K562 (cell line): ENCODE results near the gene FYB1. TPM values are rescaled to one million over a fixed set of nuclear protein-coding genes. Genes with fewer than 3 reads are reported as not detected.

Source experiments
- ARID2 ChIP-seq: fragments of 450-650 bp; IDR thresholded peaks from 2 replicates; pipeline ENCODE4 v1.6.1; 2017; ENCODE audit warnings: antibody characterized with exemption, mild to moderate bottlenecking
- ATF1 ChIP-seq, 2 experiments: fragments of 450-650 bp in 1 of 2; IDR thresholded peaks; 2 replicates each; pipeline ENCODE4 v1.6.1; 2016; ENCODE audit warnings: missing compliant biosample characterization in 1 of 2, missing genetic modification characterization in 1 of 2
- BCL6 ChIP-seq: fragments of 250-450 bp; sonication (Bioruptor Pico); IDR thresholded peaks from 2 replicates; pipeline ENCODE4 v1.4.0; 2020
- CAMTA2 ChIP-seq: fragments of 250-450 bp; sonication (Bioruptor Pico); conservative IDR thresholded peaks from 2 replicates; pipeline ENCODE4 v1.5.1; 2022
- CCAR2 ChIP-seq: fragments of 200-400 bp; formaldehyde crosslinking; IDR thresholded peaks from 2 replicates; pipeline ENCODE4 v1.6.1; 2017; ENCODE audit warnings: mild to moderate bottlenecking, low read depth, low read length
- ESRRA ChIP-seq: fragments of 450-650 bp; IDR thresholded peaks from 2 replicates; pipeline ENCODE4 v1.6.1; 2014; ENCODE audit warnings: low read depth, mild to moderate bottlenecking, moderate library complexity, borderline replicate concordance
- ESRRB ChIP-seq: fragments of 250-450 bp; sonication (Bioruptor Pico); IDR thresholded peaks from 2 replicates; pipeline ENCODE4 v1.5.0; 2020; ENCODE audit warnings: mild to moderate bottlenecking, moderate library complexity, borderline replicate concordance
- FOSL1 ChIP-seq: fragments of 200-800 bp; sonication (Bioruptor generic); conservative IDR thresholded peaks from 2 replicates; pipeline ENCODE4 v1.6.1; 2016; ENCODE audit warnings: missing genetic modification characterization, missing compliant biosample characterization
- KDM5B ChIP-seq: fragments of 200-600 bp; sonication (generic); IDR thresholded peaks from 2 replicates; pipeline ENCODE4 v1.6.1; 2012; ENCODE audit warnings: low read depth, mild to moderate bottlenecking, moderate library complexity, low read length, control low read depth, inconsistent platforms; ENCODE audit not compliant: insufficient replicate concordance
- MAFG ChIP-seq: fragments of 450-650 bp; conservative IDR thresholded peaks from 2 replicates; pipeline ENCODE4 v1.6.1; 2016; ENCODE audit warnings: missing genetic modification characterization, missing compliant biosample characterization
- MED1 ChIP-seq: sonication (generic); formaldehyde crosslinking; IDR thresholded peaks from 2 replicates; pipeline ENCODE4 v1.8.1; 2023; ENCODE audit warnings: missing genetic modification reagents, borderline replicate concordance
- MYBL2 ChIP-seq, 2 experiments: fragments of 450-650 bp in 1 of 2; sonication (generic) in 1 of 2; formaldehyde crosslinking in 1 of 2; IDR thresholded peaks; 2 replicates each; pipeline versions ENCODE4 v1.6.1 to v1.8.1; 2017 to 2022; ENCODE audit warnings: borderline replicate concordance in 1 of 2, inconsistent platforms in 1 of 2, low read depth in 1 of 2, mild to moderate bottlenecking in 1 of 2, missing genetic modification reagents in 1 of 2, moderate library complexity in 1 of 2
- NELFE ChIP-seq: IDR thresholded peaks from 2 replicates; pipeline ENCODE4 v1.6.1; 2011; ENCODE audit warnings: mild to moderate bottlenecking; ENCODE audit not compliant: insufficient read depth, insufficient read length
- NFE2L1 ChIP-seq: fragments of 450-650 bp; IDR thresholded peaks from 2 replicates; pipeline ENCODE4 v1.6.1; 2016; ENCODE audit warnings: missing genetic modification characterization, low read depth, mild to moderate bottlenecking, missing compliant biosample characterization, moderate library complexity, borderline replicate concordance
- TCF3 ChIP-seq: sonication (generic); formaldehyde crosslinking; IDR thresholded peaks from 2 replicates; pipeline ENCODE4 v1.4.0; 2020; ENCODE audit warnings: mild to moderate bottlenecking, missing genetic modification reagents
- TCF7L2 ChIP-seq: fragments of 150-350 bp; IDR thresholded peaks from 2 replicates; pipeline ENCODE4 v1.6.1; 2016; ENCODE audit warnings: low read depth, mild to moderate bottlenecking, low read length, moderate library complexity
- TSC22D4 ChIP-seq: fragments of 450-650 bp; IDR thresholded peaks from 2 replicates; pipeline ENCODE4 v1.6.1; 2016; ENCODE audit warnings: missing genetic modification characterization, missing biosample characterization, control low read depth
- XRCC3 ChIP-seq: fragments of 450-650 bp; IDR thresholded peaks from 2 replicates; pipeline ENCODE4 v1.6.1; 2017; ENCODE audit warnings: mild to moderate bottlenecking, moderate library complexity
- ZBTB8A ChIP-seq: fragments of 450-650 bp; IDR thresholded peaks from 2 replicates; pipeline ENCODE4 v1.6.1; 2018; ENCODE audit warnings: mild to moderate bottlenecking, moderate library complexity; ENCODE audit not compliant: partially characterized antibody
- ZEB2 ChIP-seq: fragments of 450-650 bp; IDR thresholded peaks from 2 replicates; pipeline ENCODE4 v1.6.1; 2016
- ZNF212 ChIP-seq: fragments of 450-650 bp; formaldehyde crosslinking; IDR thresholded peaks from 2 replicates; pipeline ENCODE4 v1.4.0; 2020; ENCODE audit warnings: mild to moderate bottlenecking
- ZNF239 ChIP-seq: fragments of 250-450 bp; sonication (Bioruptor Pico); IDR thresholded peaks from 2 replicates; pipeline ENCODE4 v1.4.0; 2020; ENCODE audit warnings: mild to moderate bottlenecking
- ZNF644 ChIP-seq: fragments of 200-800 bp; sonication (Bioruptor generic); IDR thresholded peaks from 2 replicates; pipeline ENCODE4 v1.6.1; 2016; ENCODE audit warnings: low read depth, missing genetic modification characterization, missing compliant biosample characterization
- ZNF764 ChIP-seq: fragments of 250-450 bp; sonication (Bioruptor Pico); IDR thresholded peaks from 2 replicates; pipeline ENCODE4 v1.4.0; 2020; ENCODE audit warnings: low read depth, mild to moderate bottlenecking, moderate library complexity
- polyA plus RNA-seq, 8 experiments: library from polyadenylated mRNA; depleted of rRNA in 4 of 8; stranded (reverse) in 5 of 8; unstranded in 3 of 8; fragments of >200 nt; fragmentation: Nextera tagmentation in 2 of 8; fragmentation: Illumina TruSeq in 1 of 8; extraction: Ambion mirVana in 2 of 8; extraction: Trizol in 1 of 8; gene quantifications; 2 replicates each; pipeline versions ENCODE4 v1.2.1 to v1.2.3, GENCODE V29; 2011 to 2014; ENCODE audit warnings: inconsistent platforms in 1 of 8, missing spikeins in 1 of 8
- total RNA-seq, 7 experiments: library from RNA; depleted of rRNA in 6 of 7; stranded (reverse); fragments of >200 nt in 6 of 7; fragmentation: Illumina TruSeq in 2 of 7; extraction: Trizol in 2 of 7; gene quantifications; 2 replicates each; pipeline versions ENCODE4 v1.2.1 to v1.2.3, GENCODE V29; 2011 to 2021; ENCODE audit warnings: low replicate concordance in 1 of 7
- TF ChIP-seq, protein P1 (sequence below): IDR thresholded peaks from 2 replicates; pipeline ENCODE4 v1.6.1; 2016; ENCODE audit warnings: missing genetic modification characterization, missing compliant biosample characterization
- TF ChIP-seq, protein P2 (sequence below): sonication (generic); formaldehyde crosslinking; IDR thresholded peaks from 2 replicates; pipeline ENCODE4 v1.8.1; 2023; ENCODE audit warnings: mild to moderate bottlenecking, missing genetic modification reagents
- TF ChIP-seq, protein P3 (sequence below): fragments of 450-650 bp; formaldehyde crosslinking; conservative IDR thresholded peaks from 2 replicates; pipeline ENCODE4 v1.4.0; 2022; ENCODE audit warnings: mild to moderate bottlenecking, missing genetic modification characterization

The FYB1 gene
- total and polyA plus RNA-seq, 9 of the 15 experiments (the other 6 are each of a cell fraction or from before 2014, with no cell fraction given): 4.7 to 31.5 (median 9.7) TPM

- TF ChIP-seq, protein P1, sequence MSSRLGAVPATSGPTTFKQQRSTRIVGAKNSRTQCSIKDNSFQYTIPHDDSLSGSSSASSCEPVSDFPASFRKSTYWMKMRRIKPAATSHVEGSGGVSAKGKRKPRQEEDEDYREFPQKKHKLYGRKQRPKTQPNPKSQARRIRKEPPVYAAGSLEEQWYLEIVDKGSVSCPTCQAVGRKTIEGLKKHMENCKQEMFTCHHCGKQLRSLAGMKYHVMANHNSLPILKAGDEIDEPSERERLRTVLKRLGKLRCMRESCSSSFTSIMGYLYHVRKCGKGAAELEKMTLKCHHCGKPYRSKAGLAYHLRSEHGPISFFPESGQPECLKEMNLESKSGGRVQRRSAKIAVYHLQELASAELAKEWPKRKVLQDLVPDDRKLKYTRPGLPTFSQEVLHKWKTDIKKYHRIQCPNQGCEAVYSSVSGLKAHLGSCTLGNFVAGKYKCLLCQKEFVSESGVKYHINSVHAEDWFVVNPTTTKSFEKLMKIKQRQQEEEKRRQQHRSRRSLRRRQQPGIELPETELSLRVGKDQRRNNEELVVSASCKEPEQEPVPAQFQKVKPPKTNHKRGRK (tag): peak; percentile 32; the same call in 1 of the 2 replicates
- no peak for TF ChIP-seq ZEB2
- TF ChIP-seq ZBTB8A: no peak
- TF ChIP-seq NFE2L1 (tag): peak; percentile 88
- TF ChIP-seq, protein P2, sequence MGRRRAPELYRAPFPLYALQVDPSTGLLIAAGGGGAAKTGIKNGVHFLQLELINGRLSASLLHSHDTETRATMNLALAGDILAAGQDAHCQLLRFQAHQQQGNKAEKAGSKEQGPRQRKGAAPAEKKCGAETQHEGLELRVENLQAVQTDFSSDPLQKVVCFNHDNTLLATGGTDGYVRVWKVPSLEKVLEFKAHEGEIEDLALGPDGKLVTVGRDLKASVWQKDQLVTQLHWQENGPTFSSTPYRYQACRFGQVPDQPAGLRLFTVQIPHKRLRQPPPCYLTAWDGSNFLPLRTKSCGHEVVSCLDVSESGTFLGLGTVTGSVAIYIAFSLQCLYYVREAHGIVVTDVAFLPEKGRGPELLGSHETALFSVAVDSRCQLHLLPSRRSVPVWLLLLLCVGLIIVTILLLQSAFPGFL: no peak
- no peak for TF ChIP-seq ZNF764 (CRISPR knock-in tag)
- TF ChIP-seq, protein P3, sequence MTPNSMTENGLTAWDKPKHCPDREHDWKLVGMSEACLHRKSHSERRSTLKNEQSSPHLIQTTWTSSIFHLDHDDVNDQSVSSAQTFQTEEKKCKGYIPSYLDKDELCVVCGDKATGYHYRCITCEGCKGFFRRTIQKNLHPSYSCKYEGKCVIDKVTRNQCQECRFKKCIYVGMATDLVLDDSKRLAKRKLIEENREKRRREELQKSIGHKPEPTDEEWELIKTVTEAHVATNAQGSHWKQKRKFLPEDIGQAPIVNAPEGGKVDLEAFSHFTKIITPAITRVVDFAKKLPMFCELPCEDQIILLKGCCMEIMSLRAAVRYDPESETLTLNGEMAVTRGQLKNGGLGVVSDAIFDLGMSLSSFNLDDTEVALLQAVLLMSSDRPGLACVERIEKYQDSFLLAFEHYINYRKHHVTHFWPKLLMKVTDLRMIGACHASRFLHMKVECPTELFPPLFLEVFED (CRISPR knock-in tag): no peak
- TF ChIP-seq XRCC3: no peak
- TF ChIP-seq TCF7L2: no peak
- TF ChIP-seq CCAR2: no peak
- TF ChIP-seq MED1 (CRISPR knock-in tag): no peak
- no peak for TF ChIP-seq ESRRA
- TF ChIP-seq TCF3: no peak
- TF ChIP-seq NELFE: no peak
- 0 out of 2 replicates have a peak, but pooled peaks have one; percentile 48 for TF ChIP-seq FOSL1
- no peak for TF ChIP-seq BCL6 (CRISPR knock-in tag)
- TF ChIP-seq TSC22D4 (tag): no peak
- TF ChIP-seq MAFG (tag): peak; percentile 97
- TF ChIP-seq CAMTA2 (CRISPR knock-in tag): no peak
- TF ChIP-seq ZNF644 (tag): no peak
- no peak for TF ChIP-seq ESRRB (CRISPR knock-in tag)
- TF ChIP-seq ZNF239 (CRISPR knock-in tag): no peak
- TF ChIP-seq KDM5B: no peak
- no peak for TF ChIP-seq ZNF212 (CRISPR knock-in tag)
- TF ChIP-seq MYBL2 (IDR thresholded peaks at IDR 0.05; ENCODE audit: low read depth): 0 out of 2 replicates have a peak, but pooled peaks have one; percentile 7
- no peak for TF ChIP-seq MYBL2 (CRISPR knock-in tag; IDR thresholded peaks at IDR 0.05; ENCODE audit: borderline replicate concordance)
- 0 out of 2 replicates have a peak, but pooled peaks have one; percentile 6 for TF ChIP-seq ARID2
- TF ChIP-seq ATF1 (CRISPR knock-in tag; IDR thresholded peaks at IDR 0.05): no peak
- TF ChIP-seq ATF1 (tag; IDR thresholded peaks at IDR 0.05): no peak
Measured at GRCh38 chr5:39119404-39120051, 99.8 kb downstream of the FYB1 start (continued).
